ENCODE data around the gene CILP. TPM values are rescaled to one million over a fixed set of nuclear protein-coding genes. Genes with fewer than 3 reads are reported as not detected.
"Not testable (repeated sequence)": the region's sequence is repeated elsewhere in the genome, so short reads cannot be mapped to it uniquely, and the experiment has no call there.

Gene CILP
- total and polyA plus RNA-seq, 2 experiments from 2014 or later: 0.03 TPM; not detected in 1

DNA sequence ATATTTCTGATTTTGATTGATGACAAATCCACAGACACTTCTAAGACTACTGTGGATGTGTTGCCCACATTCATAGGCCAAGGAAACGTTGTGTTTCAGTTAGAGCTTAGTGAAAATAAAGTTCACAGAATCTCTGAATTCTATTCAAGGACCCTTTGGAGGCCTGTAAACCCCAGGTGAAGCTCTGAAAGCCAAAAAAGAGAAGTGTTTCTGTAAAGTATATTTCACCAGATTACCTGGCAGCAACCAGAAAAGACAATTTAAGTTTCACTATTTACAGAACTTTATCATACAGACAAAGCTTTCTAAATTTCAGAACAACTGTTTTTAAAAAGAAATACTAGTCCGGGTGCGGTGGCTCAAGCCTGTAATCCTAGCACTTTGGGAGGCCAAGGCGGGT lies 28.7 kb downstream of the CILP start (continued):
- TF ChIP-seq NANOG (IDR thresholded peaks at IDR 0.05; ENCODE audit: borderline replicate concordance) (no peak), ZNF331 (CRISPR knock-in tag; IDR thresholded peaks at IDR 0.05; ENCODE audit: low read depth) (no peak), ZNF114 (CRISPR knock-in tag; IDR thresholded peaks at IDR 0.05) (no peak), POLR2AphosphoS5 (IDR thresholded peaks at IDR 0.05; ENCODE audit: low read depth) (no peak), JUNB (IDR thresholded peaks at IDR 0.05; ENCODE audit: unreplicated experiment) (no peak)
- TF ChIP-seq, protein P1, sequence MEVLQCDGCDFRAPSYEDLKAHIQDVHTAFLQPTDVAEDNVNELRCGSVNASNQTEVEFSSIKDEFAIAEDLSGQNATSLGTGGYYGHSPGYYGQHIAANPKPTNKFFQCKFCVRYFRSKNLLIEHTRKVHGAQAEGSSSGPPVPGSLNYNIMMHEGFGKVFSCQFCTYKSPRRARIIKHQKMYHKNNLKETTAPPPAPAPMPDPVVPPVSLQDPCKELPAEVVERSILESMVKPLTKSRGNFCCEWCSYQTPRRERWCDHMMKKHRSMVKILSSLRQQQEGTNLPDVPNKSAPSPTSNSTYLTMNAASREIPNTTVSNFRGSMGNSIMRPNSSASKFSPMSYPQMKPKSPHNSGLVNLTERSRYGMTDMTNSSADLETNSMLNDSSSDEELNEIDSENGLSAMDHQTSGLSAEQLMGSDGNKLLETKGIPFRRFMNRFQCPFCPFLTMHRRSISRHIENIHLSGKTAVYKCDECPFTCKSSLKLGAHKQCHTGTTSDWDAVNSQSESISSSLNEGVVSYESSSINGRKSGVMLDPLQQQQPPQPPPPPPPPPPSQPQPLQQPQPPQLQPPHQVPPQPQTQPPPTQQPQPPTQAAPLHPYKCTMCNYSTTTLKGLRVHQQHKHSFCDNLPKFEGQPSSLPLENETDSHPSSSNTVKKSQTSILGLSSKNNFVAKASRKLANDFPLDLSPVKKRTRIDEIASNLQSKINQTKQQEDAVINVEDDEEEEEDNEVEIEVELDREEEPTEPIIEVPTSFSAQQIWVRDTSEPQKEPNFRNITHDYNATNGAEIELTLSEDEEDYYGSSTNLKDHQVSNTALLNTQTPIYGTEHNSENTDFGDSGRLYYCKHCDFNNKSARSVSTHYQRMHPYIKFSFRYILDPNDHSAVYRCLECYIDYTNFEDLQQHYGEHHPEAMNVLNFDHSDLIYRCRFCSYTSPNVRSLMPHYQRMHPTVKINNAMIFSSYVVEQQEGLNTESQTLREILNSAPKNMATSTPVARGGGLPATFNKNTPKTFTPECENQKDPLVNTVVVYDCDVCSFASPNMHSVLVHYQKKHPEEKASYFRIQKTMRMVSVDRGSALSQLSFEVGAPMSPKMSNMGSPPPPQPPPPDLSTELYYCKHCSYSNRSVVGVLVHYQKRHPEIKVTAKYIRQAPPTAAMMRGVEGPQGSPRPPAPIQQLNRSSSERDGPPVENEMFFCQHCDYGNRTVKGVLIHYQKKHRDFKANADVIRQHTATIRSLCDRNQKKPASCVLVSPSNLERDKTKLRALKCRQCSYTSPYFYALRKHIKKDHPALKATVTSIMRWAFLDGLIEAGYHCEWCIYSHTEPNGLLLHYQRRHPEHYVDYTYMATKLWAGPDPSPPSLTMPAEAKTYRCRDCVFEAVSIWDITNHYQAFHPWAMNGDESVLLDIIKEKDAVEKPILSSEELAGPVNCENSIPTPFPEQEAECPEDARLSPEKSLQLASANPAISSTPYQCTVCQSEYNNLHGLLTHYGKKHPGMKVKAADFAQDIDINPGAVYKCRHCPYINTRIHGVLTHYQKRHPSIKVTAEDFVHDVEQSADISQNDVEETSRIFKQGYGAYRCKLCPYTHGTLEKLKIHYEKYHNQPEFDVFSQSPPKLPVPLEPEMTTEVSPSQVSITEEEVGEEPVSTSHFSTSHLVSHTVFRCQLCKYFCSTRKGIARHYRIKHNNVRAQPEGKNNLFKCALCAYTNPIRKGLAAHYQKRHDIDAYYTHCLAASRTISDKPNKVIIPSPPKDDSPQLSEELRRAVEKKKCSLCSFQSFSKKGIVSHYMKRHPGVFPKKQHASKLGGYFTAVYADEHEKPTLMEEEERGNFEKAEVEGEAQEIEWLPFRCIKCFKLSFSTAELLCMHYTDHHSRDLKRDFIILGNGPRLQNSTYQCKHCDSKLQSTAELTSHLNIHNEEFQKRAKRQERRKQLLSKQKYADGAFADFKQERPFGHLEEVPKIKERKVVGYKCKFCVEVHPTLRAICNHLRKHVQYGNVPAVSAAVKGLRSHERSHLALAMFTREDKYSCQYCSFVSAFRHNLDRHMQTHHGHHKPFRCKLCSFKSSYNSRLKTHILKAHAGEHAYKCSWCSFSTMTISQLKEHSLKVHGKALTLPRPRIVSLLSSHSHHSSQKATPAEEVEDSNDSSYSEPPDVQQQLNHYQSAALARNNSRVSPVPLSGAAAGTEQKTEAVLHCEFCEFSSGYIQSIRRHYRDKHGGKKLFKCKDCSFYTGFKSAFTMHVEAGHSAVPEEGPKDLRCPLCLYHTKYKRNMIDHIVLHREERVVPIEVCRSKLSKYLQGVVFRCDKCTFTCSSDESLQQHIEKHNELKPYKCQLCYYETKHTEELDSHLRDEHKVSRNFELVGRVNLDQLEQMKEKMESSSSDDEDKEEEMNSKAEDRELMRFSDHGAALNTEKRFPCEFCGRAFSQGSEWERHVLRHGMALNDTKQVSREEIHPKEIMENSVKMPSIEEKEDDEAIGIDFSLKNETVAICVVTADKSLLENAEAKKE (CRISPR knock-in tag; IDR thresholded peaks at IDR 0.05): no peak
- TF ChIP-seq, protein P2, sequence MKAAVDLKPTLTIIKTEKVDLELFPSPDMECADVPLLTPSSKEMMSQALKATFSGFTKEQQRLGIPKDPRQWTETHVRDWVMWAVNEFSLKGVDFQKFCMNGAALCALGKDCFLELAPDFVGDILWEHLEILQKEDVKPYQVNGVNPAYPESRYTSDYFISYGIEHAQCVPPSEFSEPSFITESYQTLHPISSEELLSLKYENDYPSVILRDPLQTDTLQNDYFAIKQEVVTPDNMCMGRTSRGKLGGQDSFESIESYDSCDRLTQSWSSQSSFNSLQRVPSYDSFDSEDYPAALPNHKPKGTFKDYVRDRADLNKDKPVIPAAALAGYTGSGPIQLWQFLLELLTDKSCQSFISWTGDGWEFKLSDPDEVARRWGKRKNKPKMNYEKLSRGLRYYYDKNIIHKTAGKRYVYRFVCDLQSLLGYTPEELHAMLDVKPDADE (IDR thresholded peaks at IDR 0.05): no peak

DNA sequence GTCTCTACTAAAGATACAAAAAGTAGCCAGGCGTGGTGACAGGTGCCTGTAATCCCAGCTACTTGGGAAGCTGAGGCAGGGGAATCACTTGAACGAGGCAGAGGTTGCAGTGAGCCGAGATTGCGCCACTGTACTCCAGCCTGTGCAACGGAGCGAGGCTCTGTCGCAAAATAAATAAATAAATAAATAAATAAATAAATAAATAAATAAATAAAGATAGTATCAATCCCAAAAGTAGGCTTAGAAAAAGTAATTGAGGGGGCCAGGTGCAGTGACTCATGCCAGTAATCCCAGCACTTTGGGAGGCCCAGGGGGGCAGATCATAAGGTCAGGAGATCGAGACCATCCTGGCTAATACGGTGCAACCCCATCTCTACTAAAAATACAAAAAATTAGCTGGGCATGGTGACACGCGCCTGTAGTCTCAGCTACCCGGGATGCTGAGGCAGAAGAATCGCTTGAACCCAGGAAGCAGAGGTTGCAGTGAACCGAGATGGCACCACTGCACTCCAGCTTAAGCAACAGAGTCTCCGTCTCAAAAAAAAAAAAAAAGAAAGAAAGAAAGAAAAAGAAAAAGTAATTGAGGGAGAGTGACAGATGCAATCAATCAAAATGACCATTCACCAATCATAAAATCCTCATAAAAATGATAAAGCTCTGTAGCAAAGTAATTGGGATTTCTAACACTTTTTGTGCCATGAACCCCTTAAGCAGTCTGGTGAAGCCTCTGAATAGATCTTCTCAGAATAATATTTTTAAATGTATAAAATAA lies 29.5 kb downstream of the CILP start:
- ATAC-seq; H3K9me3 Mint-ChIP-seq; H3K4me3 Mint-ChIP-seq; H3K9me2 ChIP-seq (ENCODE audit: insufficient read depth); H3K27ac ChIP-seq (ENCODE audit: low read depth); H3K4me1 ChIP-seq (ENCODE audit: insufficient read depth); H2AFZ ChIP-seq; H3K4me2 ChIP-seq; H3K4me3 ChIP-seq; H3K4me1 Mint-ChIP-seq; H3F3A ChIP-seq (replicated peaks; ENCODE audit: low read depth); H3K27me3 ChIP-seq (ENCODE audit: insufficient read depth); H3K27ac Mint-ChIP-seq; H3K27me3 Mint-ChIP-seq (ENCODE audit: insufficient read depth, low read depth, poor library complexity); DNase-seq (ENCODE audit: low spot score): not testable (repeated sequence)
- H3K36me3 Mint-ChIP-seq (ENCODE audit: low read depth): peaks cover 17% of the 10 kb centered on the region; the same call in 2 of the 3 replicates
- Histone ChIP-seq H4K20me1 (replicated peaks; ENCODE audit: insufficient read depth) (peaks cover 10% of the 10 kb centered on the region; the same call in 1 of the 2 replicates), H3K36me3 (ENCODE audit: insufficient read depth) (peaks cover 11% of the 10 kb centered on the region), H3K79me2 (replicated peaks; ENCODE audit: insufficient read depth) (peaks cover 57% of the 10 kb centered on the region)
